ENCODE results near the gene FRAS1. TPM values are rescaled to one million over a fixed set of nuclear protein-coding genes. Genes with fewer than 3 reads are reported as not detected.

FRAS1 gene
- total RNA-seq, 2 donors from 2014 or later: 77.0 to 78.3 TPM

GRCh38 chr4:78184584-78184983 lies 127.5 kb downstream of the FRAS1 start:
- Mint-ChIP-seq H3K27me3 (ENCODE audit: insufficient read depth) (no peaks in the 10 kb centered on the region), H3K4me3 (no peak overlapping the region), H3K27ac (no peak overlapping the region), H3K36me3 (ENCODE audit: low read depth) (peaks cover 17% of the 10 kb centered on the region), H3K4me1 (peaks cover 13% of the 10 kb centered on the region), H3K9me3 (no peaks in the 10 kb centered on the region)
- H3K27ac ChIP-seq (ENCODE audit: low read depth, low read length): no peak overlapping the region
- no peak overlapping the region for H3K9ac ChIP-seq (ENCODE audit: extremely low read depth, low read length, poor library complexity, severe bottlenecking)
- no peaks in the 10 kb centered on the region for H3K9me3 ChIP-seq (ENCODE audit: control insufficient read depth, low read length)
- H3K36me3 ChIP-seq (ENCODE audit: control insufficient read depth, insufficient read depth, low read length): no peaks in the 10 kb centered on the region
- no peak for TF ChIP-seq CTCF (conservative IDR thresholded peaks at IDR 0.05)
- no peak overlapping the region for H3K4me3 ChIP-seq (ENCODE audit: low read length)
- no peak for DNase-seq
- H3K27me3 ChIP-seq (ENCODE audit: control insufficient read depth, insufficient read depth, low read length, poor library complexity, severe bottlenecking): no peaks in the 10 kb centered on the region
- H3K4me1 ChIP-seq (ENCODE audit: control insufficient read depth, insufficient read depth, low read length): peaks cover 8% of the 10 kb centered on the region

- no peak for DNase-seq
- Mint-ChIP-seq H3K27me3 (ENCODE audit: insufficient read depth) (no peaks in the 10 kb centered on the region), H3K36me3 (ENCODE audit: low read depth) (peaks cover 17% of the 10 kb centered on the region), H3K4me3 (no peak overlapping the region), H3K4me1 (peaks cover 18% of the 10 kb centered on the region), H3K27ac (no peak overlapping the region), H3K9me3 (no peaks in the 10 kb centered on the region)
- H3K9ac ChIP-seq (ENCODE audit: extremely low read depth, low read length, poor library complexity, severe bottlenecking): no peak overlapping the region
- no peak overlapping the region for H3K27ac ChIP-seq (ENCODE audit: low read depth, low read length)
- H3K36me3 ChIP-seq (ENCODE audit: control insufficient read depth, insufficient read depth, low read length): no peaks in the 10 kb centered on the region
- H3K27me3 ChIP-seq (ENCODE audit: control insufficient read depth, insufficient read depth, low read length, poor library complexity, severe bottlenecking): no peaks in the 10 kb centered on the region
- no peaks in the 10 kb centered on the region for H3K9me3 ChIP-seq (ENCODE audit: control insufficient read depth, low read length)
- 85 to 100% methylated on average over 1 to 2 of the region's 2 CpGs for WGBS, 2 experiments (ENCODE audit: insufficient coverage in 1 of 2, insufficient read length in 1 of 2)
- no peak overlapping the region for H3K4me3 ChIP-seq (ENCODE audit: low read length)
- TF ChIP-seq CTCF (conservative IDR thresholded peaks at IDR 0.05): no peak
- H3K4me1 ChIP-seq (ENCODE audit: control insufficient read depth, insufficient read depth, low read length): peaks cover 8% of the 10 kb centered on the region
Measured at GRCh38 chr4:78185117-78185516, 128.0 kb downstream of the FRAS1 start.

- 93 to 100% methylated on average over 1 to 5 of the region's 6 CpGs for WGBS, 2 experiments (ENCODE audit: insufficient coverage in 1 of 2, insufficient read length in 1 of 2)
- Mint-ChIP-seq H3K4me1 (peaks cover 20% of the 10 kb centered on the region), H3K27ac (no peak overlapping the region), H3K9me3 (peaks cover 3% of the 10 kb centered on the region), H3K27me3 (ENCODE audit: insufficient read depth) (no peaks in the 10 kb centered on the region), H3K36me3 (ENCODE audit: low read depth) (peaks cover 7% of the 10 kb centered on the region), H3K4me3 (no peak overlapping the region)
- Histone ChIP-seq H3K4me1 (ENCODE audit: control insufficient read depth, insufficient read depth, low read length) (peaks cover 8% of the 10 kb centered on the region), H3K27me3 (ENCODE audit: control insufficient read depth, insufficient read depth, low read length, poor library complexity, severe bottlenecking) (no peaks in the 10 kb centered on the region), H3K27ac (ENCODE audit: low read depth, low read length) (no peak overlapping the region), H3K9ac (ENCODE audit: extremely low read depth, low read length, poor library complexity, severe bottlenecking) (no peak overlapping the region), H3K4me3 (ENCODE audit: low read length) (no peak overlapping the region), H3K9me3 (ENCODE audit: control insufficient read depth, low read length) (peaks cover 7% of the 10 kb centered on the region), H3K36me3 (ENCODE audit: control insufficient read depth, insufficient read depth, low read length) (peaks cover 4% of the 10 kb centered on the region)
- no peak for DNase-seq
- TF ChIP-seq CTCF (conservative IDR thresholded peaks at IDR 0.05): no peak
Measured at GRCh38 chr4:78186597-78187543, 129.7 kb downstream of the FRAS1 start.
